NCI-H1694 treated with DMSO at 0.1 percent for 48 hours (cell line): ENCODE results near the gene PPME1.

ENCODE experiments used
- DNase-seq: peaks from one replicate; lab custom pipeline; 2025; lab: John Stamatoyannopoulos, UW

PPME1 gene

DNA sequence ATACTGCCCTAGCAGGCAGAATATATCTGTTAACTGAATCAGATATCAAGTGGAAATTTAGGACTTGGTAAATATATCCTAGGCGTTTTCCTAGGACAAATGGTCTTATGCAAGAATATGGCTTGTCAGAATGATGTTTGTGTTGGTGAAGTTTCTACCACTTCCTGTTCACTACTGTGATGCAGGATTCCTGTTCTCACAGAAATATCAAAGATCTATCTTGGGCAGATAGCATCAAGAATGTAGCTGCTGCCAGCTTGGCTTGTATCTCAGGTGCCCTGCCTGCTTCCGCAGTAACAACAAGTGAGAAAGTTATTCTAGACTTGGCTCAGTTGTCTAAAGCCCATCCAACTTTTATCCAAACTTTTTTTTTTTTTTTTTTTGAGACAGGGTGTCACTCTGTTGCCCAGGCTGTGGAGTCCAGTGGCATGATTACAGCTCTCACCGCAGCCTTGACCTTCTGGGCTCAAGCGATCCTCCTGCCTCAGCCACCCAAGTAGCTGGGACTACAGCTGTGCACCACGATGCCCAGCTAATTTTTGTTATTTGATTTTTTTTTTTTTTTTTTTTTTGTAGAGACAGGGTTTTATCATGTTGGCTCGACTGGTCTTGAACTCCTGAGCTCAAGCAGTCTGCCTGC, 61.3 kb downstream of the PPME1 start:
- DNase-seq = no peak

DNA sequence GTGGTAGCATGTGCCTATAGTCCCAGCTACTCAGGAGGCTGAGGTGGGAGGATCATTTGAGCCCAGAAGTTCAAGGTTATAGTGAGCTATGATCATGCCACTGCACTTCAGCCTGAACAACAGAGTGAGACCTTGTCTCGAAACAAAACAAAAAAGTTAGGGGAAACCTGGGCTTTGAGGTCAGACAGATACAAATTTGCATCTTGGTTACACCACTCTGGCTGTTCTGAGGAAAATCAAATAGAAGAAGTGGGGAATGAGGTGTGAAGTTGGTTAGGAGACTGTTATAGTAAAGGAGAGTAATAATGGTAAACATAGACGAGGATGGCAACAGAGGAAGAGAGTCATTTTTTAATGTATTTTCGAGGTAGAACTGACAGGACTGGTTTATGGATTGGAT, 62.6 kb downstream of the PPME1 start:
- no peak for DNase-seq

DNA sequence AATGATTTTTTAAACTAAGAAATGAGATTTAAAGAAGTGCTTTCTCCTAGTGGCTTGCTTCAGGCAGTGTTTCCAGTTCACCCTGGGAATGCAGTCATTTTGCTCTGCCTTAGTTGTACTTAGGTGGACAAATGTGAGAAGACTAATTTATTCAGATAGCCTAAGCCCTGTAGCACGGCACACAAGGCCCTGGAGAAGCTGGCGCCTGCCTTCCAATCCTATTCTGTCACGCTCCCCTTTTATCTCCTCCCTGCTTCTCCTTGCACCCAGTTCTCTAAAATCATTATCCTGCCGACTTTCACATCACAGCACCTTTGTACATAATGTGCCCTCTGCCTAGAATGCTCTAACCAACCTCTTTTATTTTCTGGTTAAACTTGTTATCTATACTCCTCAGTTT, 64.0 kb downstream of the PPME1 start:
- DNase-seq = no peak

DNA sequence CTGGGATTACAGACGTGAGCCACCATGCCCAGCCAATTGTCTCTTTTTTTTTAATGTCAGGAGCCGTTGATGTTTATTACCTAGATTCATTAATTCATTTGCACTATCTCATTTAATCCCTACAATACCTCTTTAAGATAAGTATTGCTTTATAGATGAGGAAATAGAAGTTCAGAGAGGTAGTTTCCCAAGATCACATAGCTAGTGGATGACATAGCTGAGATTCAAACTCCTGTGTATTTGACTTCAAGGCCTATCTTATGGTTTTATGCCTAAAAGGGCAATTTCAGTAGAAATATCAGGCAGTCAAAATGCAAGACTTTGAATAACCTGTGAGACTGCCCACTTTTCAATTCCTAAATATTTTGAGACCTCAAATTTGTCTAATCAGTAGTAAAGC, 66.5 kb downstream of the PPME1 start:
- DNase-seq = no peak

- DNase-seq = peak; percentile 8
Observed at GRCh38 chr11:74238243-74238642, 67.2 kb downstream of the PPME1 start.

GRCh38 chr11:74248469-74248868, 77.4 kb downstream of the PPME1 start:
- DNase-seq = no peak

DNA sequence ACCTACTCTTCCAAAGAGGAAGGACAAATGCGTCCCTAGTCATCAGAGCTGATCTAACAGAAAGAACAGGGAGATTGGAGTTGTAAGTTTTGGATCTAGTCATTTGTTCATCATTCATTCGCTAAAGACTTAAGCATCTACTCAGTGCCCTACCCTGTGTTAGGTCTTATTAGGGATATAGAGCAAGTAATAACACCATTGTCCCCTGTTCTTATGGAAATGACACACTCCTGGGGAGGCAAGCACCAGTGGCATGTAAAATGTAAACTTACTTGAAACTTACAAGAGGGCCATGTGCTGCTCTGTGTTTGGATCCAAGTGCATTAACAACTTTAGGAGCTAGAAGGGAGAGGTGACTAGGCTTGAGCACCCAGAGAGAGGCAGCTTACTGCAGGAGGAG, 78.4 kb downstream of the PPME1 start:
- no peak for DNase-seq

DNA sequence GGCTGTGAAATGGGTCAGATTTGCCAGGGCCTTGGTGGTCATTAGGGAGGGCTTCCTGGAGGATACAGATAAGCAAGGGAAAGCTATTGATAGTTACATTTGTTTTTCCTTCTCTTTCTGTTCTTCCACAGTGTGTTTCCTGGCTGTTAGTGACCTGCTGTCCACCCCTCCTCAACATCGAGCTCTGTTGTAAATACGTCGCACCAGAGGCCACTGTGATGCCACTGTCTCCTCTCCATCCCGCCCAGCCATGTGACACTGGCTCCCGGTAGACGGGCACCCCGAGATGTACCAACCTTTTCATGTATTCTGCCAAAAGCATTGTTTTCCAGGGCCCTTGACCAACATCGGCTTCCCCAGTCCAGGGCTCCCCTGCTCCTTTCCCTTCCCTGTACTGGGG, 82.3 kb downstream of the PPME1 start:
- DNase-seq = no peak

GRCh38 chr11:74255741-74256375, 84.8 kb downstream of the PPME1 start:
- DNase-seq = peak; percentile 36

GRCh38 chr11:74256378-74257133, 85.5 kb downstream of the PPME1 start:
- DNase-seq = no peak

DNA sequence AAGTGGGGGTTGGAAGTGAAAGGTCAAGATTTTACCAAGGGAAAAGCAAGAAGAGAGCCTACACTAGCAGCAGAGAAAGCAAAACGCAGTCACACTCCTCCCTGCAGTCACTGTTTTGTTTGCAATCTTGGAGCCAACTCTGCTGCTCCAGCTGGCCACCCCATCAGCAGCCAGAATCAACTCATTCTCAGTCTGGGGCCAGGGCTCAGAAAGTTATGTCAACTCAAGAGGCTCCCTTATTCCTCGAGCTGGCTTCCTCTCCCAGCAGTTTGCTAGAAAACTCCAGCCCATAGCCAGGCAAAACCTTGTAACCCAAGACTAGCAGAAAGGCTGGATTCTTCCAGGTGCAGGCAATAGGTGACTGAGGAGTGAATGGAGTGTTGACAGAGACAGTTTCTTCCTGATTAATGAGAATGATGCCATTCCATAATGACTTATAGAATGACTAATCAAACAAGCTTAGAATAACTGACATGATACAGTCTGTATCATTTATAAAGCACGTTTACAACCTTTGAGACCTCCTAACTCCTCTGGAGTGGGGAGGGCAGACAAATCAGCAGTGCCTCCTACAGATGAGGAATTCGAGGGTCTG, 87.0 kb downstream of the PPME1 start:
- peak; percentile 1 for DNase-seq

DNA sequence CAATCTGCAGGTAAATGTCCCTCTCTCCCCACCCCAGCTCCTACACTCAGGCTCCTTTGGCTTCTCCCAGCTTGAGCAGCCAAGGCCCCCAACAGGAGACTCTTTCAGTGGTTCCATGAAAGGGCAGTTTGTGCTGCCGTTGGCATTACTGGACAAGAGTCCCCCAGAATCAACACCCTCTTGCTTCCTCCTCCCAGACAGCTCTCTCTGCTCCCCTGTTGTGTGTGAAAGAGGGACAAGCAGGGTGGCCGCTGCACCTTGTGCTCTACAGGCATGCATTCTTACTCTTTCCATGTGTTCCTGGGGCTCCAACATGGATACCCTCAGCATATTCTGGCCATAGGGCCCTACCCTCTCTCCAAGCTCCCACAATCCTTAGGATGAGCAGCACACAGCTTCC, 91.6 kb downstream of the PPME1 start:
- no peak for DNase-seq

DNA sequence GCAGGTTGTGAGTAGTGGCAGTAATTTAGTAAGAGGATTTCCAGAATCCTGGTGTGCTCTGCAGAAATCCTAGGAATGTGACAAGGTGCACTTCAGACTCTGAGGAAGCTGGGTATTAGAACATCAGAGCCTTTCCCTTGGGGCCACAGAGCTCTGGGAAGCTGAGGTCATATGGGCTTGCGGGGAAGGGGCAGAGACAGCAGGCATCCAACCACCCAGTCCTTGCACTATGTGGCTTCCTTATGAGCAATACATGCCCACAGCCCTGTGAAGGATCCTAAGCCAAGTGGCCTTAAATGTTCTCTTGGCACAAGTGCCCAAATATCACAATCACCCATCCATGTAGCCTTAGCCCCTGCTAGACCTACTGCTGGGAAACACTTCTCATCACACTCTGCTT, 94.2 kb downstream of the PPME1 start:
- DNase-seq = no peak

DNA sequence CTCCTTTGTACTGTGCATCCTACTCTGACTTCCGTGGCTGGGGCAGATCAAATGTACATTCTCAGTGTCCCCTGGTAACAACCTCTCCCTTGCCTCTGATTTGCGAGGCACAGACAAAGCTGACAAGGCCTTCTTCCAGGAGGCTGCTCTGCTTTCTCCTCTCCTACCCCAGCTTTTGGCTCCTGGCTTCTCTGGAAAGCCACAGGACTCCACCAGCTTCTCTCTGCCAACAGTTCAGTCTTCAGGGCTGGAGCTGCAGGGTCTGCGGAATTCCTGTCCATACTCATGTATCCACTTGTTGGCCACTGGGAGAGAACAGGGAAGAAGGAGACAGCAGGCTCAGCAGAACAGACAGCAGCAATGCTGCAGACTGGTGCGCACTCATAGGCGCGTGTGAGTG, 95.9 kb downstream of the PPME1 start:
- no peak for DNase-seq

GRCh38 chr11:74268456-74268855, 97.4 kb downstream of the PPME1 start:
- DNase-seq = no peak

- no peak for DNase-seq
Observed at GRCh38 chr11:74269161-74269811, 98.2 kb downstream of the PPME1 start.

GRCh38 chr11:74272276-74272675, 101.2 kb downstream of the PPME1 start:
- no peak for DNase-seq

GRCh38 chr11:74276581-74276980, 105.5 kb downstream of the PPME1 start:
- no peak for DNase-seq

- no peak for DNase-seq
Observed at GRCh38 chr11:74278103-74278502, 107.0 kb downstream of the PPME1 start.

- DNase-seq = no peak
Observed at GRCh38 chr11:74278721-74279161, 107.7 kb downstream of the PPME1 start.

DNA sequence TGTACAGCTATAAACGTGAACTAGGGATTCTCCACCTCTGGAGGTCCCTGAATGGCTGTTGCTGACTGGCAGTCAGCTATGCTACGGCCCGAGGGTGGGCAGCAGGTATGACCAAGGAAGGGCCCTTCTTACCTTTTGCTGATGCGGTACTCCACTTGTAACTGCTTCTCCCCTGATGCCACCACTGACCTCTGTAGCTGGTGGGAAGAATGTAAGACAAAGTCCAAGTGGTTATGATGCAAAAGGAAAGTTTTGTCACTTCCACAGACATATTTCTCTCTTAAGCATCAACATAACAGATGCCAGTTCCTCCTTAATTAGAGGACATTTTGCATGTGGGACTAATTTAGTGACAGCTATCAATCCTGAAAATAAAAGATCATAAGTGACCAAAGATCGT, 108.2 kb downstream of the PPME1 start:
- no peak for DNase-seq

- no peak for DNase-seq
Observed at GRCh38 chr11:74280494-74280893, 109.4 kb downstream of the PPME1 start.
